Thyroid gland (tissue), 4 donors: ENCODE data around the gene TNS4.

Source experiments
- POLR2A ChIP-seq, 2 donors: fragments of 450-650 bp; IDR thresholded peaks; one replicate each; pipeline ENCODE4 v1.6.1; 2017; ENCODE audit warnings: antibody characterized with exemption in 2 of 2, mild to moderate bottlenecking in 2 of 2, moderate library complexity in 1 of 2
- TF ChIP-seq, protein P1 (sequence below), 6 experiments: fragments of 200-600 bp in 3 of 6; fragments of 450-650 bp in 3 of 6; sonication (generic) in 3 of 6; IDR thresholded peaks; one replicate each; pipeline ENCODE4 v1.5.1; 2016 to 2019; ENCODE audit warnings: antibody characterized with exemption in 6 of 6, mild to moderate bottlenecking in 2 of 6, inconsistent platforms in 1 of 6, moderate library complexity in 1 of 6

GRCh38 chr17:40511667-40512220 lies 10.3 kb upstream of the TNS4 start:
- TF ChIP-seq, protein P1, sequence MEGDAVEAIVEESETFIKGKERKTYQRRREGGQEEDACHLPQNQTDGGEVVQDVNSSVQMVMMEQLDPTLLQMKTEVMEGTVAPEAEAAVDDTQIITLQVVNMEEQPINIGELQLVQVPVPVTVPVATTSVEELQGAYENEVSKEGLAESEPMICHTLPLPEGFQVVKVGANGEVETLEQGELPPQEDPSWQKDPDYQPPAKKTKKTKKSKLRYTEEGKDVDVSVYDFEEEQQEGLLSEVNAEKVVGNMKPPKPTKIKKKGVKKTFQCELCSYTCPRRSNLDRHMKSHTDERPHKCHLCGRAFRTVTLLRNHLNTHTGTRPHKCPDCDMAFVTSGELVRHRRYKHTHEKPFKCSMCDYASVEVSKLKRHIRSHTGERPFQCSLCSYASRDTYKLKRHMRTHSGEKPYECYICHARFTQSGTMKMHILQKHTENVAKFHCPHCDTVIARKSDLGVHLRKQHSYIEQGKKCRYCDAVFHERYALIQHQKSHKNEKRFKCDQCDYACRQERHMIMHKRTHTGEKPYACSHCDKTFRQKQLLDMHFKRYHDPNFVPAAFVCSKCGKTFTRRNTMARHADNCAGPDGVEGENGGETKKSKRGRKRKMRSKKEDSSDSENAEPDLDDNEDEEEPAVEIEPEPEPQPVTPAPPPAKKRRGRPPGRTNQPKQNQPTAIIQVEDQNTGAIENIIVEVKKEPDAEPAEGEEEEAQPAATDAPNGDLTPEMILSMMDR (IDR thresholded peaks at IDR 0.05): no peak
- TF ChIP-seq POLR2A (IDR thresholded peaks at IDR 0.05): no peak
